GM18520 (cell line): ENCODE measurements around the gene OR4A47.
"Not testable (repeated sequence)": the region's sequence is repeated elsewhere in the genome, so short reads cannot be mapped to it uniquely, and the experiment has no call there.

Experiments
- ATAC-seq: cut with Tn5 transposase; IDR thresholded peaks from one replicate; pipeline ENCODE4 v1.9.1; 2021; ENCODE audit not compliant: unreplicated experiment

Gene OR4A47, protein sequence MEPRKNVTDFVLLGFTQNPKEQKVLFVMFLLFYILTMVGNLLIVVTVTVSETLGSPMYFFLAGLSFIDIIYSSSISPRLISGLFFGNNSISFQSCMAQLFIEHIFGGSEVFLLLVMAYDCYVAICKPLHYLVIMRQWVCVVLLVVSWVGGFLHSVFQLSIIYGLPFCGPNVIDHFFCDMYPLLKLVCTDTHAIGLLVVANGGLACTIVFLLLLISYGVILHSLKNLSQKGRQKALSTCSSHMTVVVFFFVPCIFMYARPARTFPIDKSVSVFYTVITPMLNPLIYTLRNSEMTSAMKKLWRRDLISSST

DNA sequence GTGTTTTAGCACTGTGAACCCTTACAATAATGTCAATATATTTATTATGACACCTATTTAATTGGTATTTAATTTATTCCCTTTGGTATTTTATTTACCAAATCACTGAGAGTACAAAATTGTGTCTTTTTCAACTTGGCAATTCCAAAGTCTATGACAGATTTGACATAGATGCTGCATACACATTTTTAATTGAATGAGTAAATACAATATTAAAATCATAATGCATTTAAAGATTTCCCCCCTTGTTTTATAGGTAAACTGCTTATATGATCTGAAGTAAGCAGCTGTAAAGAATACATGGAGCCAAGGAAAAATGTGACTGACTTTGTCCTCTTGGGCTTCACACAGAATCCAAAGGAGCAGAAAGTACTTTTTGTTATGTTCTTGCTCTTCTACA, at the start of gene OR4A47:
Gene OR4A47 (plus strand): TSS at position 301 of the 400 bp plus-strand sequence. CDS start 0 bp downstream, at position 301.
- ATAC-seq = not testable (repeated sequence)

DNA sequence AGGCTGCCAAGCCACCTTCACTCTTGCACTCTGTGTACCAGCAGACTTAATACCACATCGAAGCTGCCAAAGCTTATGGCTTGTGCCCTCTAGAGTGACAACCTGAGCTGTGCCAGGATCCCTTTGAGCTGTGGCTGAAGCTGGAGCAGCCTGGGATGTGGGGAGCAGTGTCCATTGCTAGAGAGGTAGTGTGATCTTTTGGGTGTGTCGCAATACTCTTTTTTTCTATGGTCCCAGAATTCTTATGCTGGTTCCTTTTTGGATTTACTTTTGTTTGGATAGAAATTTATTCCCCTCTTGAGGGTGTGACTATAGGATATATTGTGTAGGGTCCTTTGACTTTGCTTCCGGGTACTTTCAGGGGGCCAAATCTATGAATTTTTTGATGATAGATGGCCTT, 32.7 kb upstream of the OR4A47 start:
- not testable (repeated sequence) for ATAC-seq

DNA sequence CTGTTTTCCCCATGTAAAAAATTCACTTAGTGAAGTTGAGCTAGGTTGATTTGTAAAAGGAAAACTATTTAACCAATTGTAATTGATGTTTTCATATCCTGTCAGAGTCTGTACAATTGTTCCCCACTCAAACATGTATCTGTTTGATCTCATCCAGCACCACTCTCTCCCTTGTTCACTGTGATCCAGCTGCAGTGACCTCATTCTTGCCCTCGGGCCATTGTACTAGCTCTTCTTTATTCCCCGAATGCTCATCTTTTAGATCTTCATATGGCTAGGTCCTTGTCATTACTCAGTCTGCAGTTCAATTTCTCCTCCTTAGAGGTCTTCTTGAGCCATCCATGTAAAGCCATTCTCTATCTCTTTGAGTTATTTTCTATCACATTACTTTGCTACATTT, 14.6 kb upstream of the OR4A47 start:
- not testable (repeated sequence) for ATAC-seq

DNA sequence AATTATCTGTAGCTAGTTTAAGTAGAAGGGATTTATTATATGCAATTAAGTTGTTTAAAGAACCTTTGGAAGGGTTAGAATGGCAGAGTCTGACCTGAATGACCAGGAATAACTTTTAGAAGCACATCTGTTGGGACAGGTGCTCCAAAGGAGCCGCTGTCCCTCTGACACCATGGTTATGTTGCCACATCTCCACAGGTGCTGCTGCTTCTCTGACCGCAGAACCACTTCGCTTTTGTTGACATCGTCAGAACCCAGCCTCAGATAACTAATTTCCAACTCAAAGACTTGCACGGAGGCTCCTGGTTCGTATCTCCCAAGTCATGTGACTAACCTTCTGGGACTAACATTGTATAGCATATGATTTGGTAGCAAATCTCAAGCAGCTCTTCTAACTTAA, 13.9 kb upstream of the OR4A47 start:
- ATAC-seq = not testable (repeated sequence)

DNA sequence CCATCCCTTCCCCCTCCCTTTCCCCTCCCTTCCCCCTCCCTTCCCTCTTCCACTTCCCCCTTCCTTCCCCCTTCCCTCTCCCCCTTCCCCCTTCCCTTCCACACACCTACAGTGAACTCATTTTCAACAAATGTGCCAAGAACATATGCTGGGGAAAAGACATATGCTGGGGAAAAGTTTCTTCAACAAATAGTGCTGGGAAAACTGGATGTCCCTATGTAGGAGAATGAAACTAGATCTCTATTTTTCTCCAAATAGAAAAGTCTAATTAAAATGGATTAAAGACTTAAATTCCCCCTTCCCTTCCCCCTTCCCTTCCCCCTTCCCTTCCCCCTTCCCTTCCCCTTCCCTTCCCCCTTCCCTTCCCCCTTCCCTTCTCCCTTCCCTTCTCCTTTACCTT, 17.6 kb downstream of the OR4A47 start:
- not testable (repeated sequence) for ATAC-seq

DNA sequence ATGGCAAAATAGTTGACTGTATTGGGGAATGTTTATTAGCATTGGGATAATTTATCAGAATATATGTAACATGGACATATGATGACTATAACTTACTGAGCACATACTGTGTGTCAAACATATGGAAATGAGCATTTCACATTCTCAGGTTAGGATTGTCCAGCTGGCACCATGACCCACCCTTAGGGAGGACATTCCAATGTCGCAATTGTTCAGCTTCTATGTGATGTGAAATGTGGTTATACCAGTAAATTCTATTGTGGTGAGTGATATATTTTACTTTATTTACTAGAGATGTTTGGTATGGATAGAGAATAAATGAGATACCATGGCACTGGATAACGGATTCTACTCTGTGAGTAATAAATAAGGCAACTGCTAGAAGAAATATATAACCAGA, 50.4 kb downstream of the OR4A47 start:
- no peak for ATAC-seq
